ENCODE data around the gene NRTN.

The NRTN gene

GRCh38 chr19:5818594-5818993 is 13.7 kb downstream of the NRTN start:
- no peak for TF ChIP-seq CTCF (IDR thresholded peaks at IDR 0.05; ENCODE audit: extremely low read depth, missing control alignments)
- DNase-seq (ENCODE audit: low spot score), result no peak

GRCh38 chr19:5820785-5821184 is 15.9 kb downstream of the NRTN start:
- no peak for TF ChIP-seq CTCF (IDR thresholded peaks at IDR 0.05; ENCODE audit: extremely low read depth, missing control alignments)
- DNase-seq (ENCODE audit: low spot score), result no peak

- no peak for DNase-seq (ENCODE audit: low spot score)
- no peak for TF ChIP-seq CTCF (IDR thresholded peaks at IDR 0.05; ENCODE audit: extremely low read depth, missing control alignments)
Measured at GRCh38 chr19:5821521-5822180, 16.8 kb downstream of the NRTN start.

GRCh38 chr19:5822181-5822844 is 17.4 kb downstream of the NRTN start:
- no peak for TF ChIP-seq CTCF (IDR thresholded peaks at IDR 0.05; ENCODE audit: extremely low read depth, missing control alignments)
- DNase-seq (ENCODE audit: low spot score), result no peak

- no peak for TF ChIP-seq CTCF (IDR thresholded peaks at IDR 0.05; ENCODE audit: extremely low read depth, missing control alignments)
- DNase-seq (ENCODE audit: low spot score), result no peak
Measured at GRCh38 chr19:5823579-5824281, 18.9 kb downstream of the NRTN start.

GRCh38 chr19:5824751-5825150 is 19.9 kb downstream of the NRTN start:
- TF ChIP-seq CTCF (IDR thresholded peaks at IDR 0.05; ENCODE audit: extremely low read depth, missing control alignments), result no peak
- DNase-seq (ENCODE audit: low spot score), result no peak

GRCh38 chr19:5825178-5825577 is 20.3 kb downstream of the NRTN start:
- no peak for TF ChIP-seq CTCF (IDR thresholded peaks at IDR 0.05; ENCODE audit: extremely low read depth, missing control alignments)
- no peak for DNase-seq (ENCODE audit: low spot score)

All from GM20000 (cell line).